NOMO-1 treated with DMSO at 0.1 percent for 48 hours (cell line): ENCODE results near the gene LUC7L3.
"Not testable (repeated sequence)": the region's sequence is repeated elsewhere in the genome, so short reads cannot be mapped to it uniquely, and the experiment has no call there.

Experiments used
- DNase-seq: peaks from one replicate; lab custom pipeline; 2025; ENCODE audit not compliant: unreplicated experiment; lab: John Stamatoyannopoulos, UW

The LUC7L3 gene

GRCh38 chr17:50708050-50709000 is 11.1 kb upstream of the LUC7L3 start:
- DNase-seq = peak; percentile 59

GRCh38 chr17:50709053-50709452 is 10.3 kb upstream of the LUC7L3 start:
- DNase-seq = not testable (repeated sequence)

GRCh38 chr17:50710025-50710424 is 9.4 kb upstream of the LUC7L3 start:
- no peak for DNase-seq

GRCh38 chr17:50710650-50711049 is 8.8 kb upstream of the LUC7L3 start:
- DNase-seq = no peak

GRCh38 chr17:50712641-50713040 is 6.8 kb upstream of the LUC7L3 start:
- peak; percentile 1 for DNase-seq

GRCh38 chr17:50715471-50715870 is 3.9 kb upstream of the LUC7L3 start:
- no peak for DNase-seq

GRCh38 chr17:50719924-50720794 is 756 bp downstream of the LUC7L3 start:
- peak; percentile 30 for DNase-seq

GRCh38 chr17:50721194-50722010 is 2.0 kb downstream of the LUC7L3 start:
- peak; percentile 51 for DNase-seq

- DNase-seq = no peak
Measured at GRCh38 chr17:50722746-50723145, 3.3 kb downstream of the LUC7L3 start.

- not testable (repeated sequence) for DNase-seq
Measured at GRCh38 chr17:50724622-50725021, 5.2 kb downstream of the LUC7L3 start.

GRCh38 chr17:50725769-50726655 is 6.6 kb downstream of the LUC7L3 start:
- no peak for DNase-seq

GRCh38 chr17:50728112-50728429 is 8.7 kb downstream of the LUC7L3 start:
- DNase-seq = no peak

GRCh38 chr17:50728881-50729765 is 9.7 kb downstream of the LUC7L3 start:
- no peak for DNase-seq

- DNase-seq = no peak
Measured at GRCh38 chr17:50731575-50732460, 12.4 kb downstream of the LUC7L3 start.

GRCh38 chr17:50735287-50735686 is 15.9 kb downstream of the LUC7L3 start:
- DNase-seq = no peak

GRCh38 chr17:50737118-50737698 is 17.8 kb downstream of the LUC7L3 start:
- DNase-seq = no peak

GRCh38 chr17:50739098-50739497 is 19.7 kb downstream of the LUC7L3 start:
- no peak for DNase-seq

- no peak for DNase-seq
Measured at GRCh38 chr17:50745631-50746030, 26.2 kb downstream of the LUC7L3 start.
